Measurements from ENCODE around the gene TRAF3IP1. TPM values are rescaled to one million over a fixed set of nuclear protein-coding genes. Genes with fewer than 3 reads are reported as not detected.

The TRAF3IP1 gene
- total and polyA plus RNA-seq, 2 of the 13 experiments (the other 11 are each of a cell fraction or from before 2014, with no cell fraction given), result 4.1 to 12.9 TPM

- TF ChIP-seq ZC3H13 (CRISPR knock-in tag; IDR thresholded peaks at IDR 0.05) (no peak; the same call in 1 of the 2 replicates), ZNF850 (CRISPR knock-in tag; conservative IDR thresholded peaks at IDR 0.05) (no peak), DMTF1 (CRISPR knock-in tag; IDR thresholded peaks at IDR 0.05) (no peak), TMF1 (CRISPR knock-in tag; IDR thresholded peaks at IDR 0.05; ENCODE audit: low read depth) (no peak), ZFP36 (IDR thresholded peaks at IDR 0.05; ENCODE audit: borderline replicate concordance, low read depth, low read length, partially characterized antibody) (no peak), ZNF101 (CRISPR knock-in tag; IDR thresholded peaks at IDR 0.05; ENCODE audit: borderline replicate concordance, low read depth) (no peak), USF2 (IDR thresholded peaks at IDR 0.05; ENCODE audit: low read depth, low read length) (no peak), USF2 (CRISPR knock-in tag; IDR thresholded peaks at IDR 0.05; ENCODE audit: borderline replicate concordance) (no peak), FOXJ3 (CRISPR knock-in tag; IDR thresholded peaks at IDR 0.05; ENCODE audit: borderline replicate concordance) (no peak), EEA1 (CRISPR knock-in tag; IDR thresholded peaks at IDR 0.05; ENCODE audit: borderline replicate concordance) (no peak), KLF11 (CRISPR knock-in tag; IDR thresholded peaks at IDR 0.05) (no peak), HOMEZ (CRISPR knock-in tag; IDR thresholded peaks at IDR 0.05; ENCODE audit: low read depth) (no peak), ZSCAN20 (CRISPR knock-in tag; IDR thresholded peaks at IDR 0.05; ENCODE audit: borderline replicate concordance) (no peak), CHD4 (IDR thresholded peaks at IDR 0.05; ENCODE audit: borderline replicate concordance, low read length) (no peak), ZNF839 (CRISPR knock-in tag; IDR thresholded peaks at IDR 0.05; ENCODE audit: borderline replicate concordance) (no peak), NFIC (IDR thresholded peaks at IDR 0.05; ENCODE audit: low read length) (no peak), ZNF512 (CRISPR knock-in tag; IDR thresholded peaks at IDR 0.05) (peak; percentile 54; the same call in 1 of the 2 replicates), YEATS4 (CRISPR knock-in tag; IDR thresholded peaks at IDR 0.05; ENCODE audit: borderline replicate concordance) (no peak), ATF7 (IDR thresholded peaks at IDR 0.05) (no peak), ATF7 (CRISPR knock-in tag; IDR thresholded peaks at IDR 0.05) (no peak), ZNF382 (CRISPR knock-in tag; IDR thresholded peaks at IDR 0.05; ENCODE audit: borderline replicate concordance) (no peak), AKAP8 (CRISPR knock-in tag; IDR thresholded peaks at IDR 0.05) (no peak), RFX5 (IDR thresholded peaks at IDR 0.05; ENCODE audit: low read depth, low read length) (no peak)
Measured at GRCh38 chr2:238427435-238428162, 107.3 kb downstream of the TRAF3IP1 start (continued).
